Measurements from ENCODE around the gene FAM184B. TPM values are rescaled to one million over a fixed set of nuclear protein-coding genes. Genes with fewer than 3 reads are reported as not detected.

Gene FAM184B
- total RNA-seq, 2 donors from 2014 or later: not detected

DNA sequence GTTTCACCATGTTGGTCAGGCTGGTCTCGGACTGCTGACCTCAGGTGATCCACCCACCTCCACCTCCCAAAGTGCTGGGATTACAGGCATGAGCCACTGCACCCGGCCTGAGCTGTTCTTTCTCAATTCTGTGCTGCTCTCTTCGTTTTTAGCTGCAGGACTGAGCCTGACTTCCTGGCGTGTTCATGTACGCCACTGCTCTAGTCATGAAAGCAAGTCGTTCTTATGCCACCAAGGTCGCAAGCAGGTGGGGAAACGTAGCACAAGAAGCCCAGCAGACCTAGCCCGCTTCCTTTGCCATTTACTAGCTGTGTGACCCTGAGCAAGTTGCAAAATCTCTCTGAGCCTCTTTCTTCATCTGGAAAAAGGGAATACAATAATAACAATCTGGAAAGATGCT, 123.6 kb downstream of the FAM184B start:
- Mint-ChIP-seq H3K27ac (no peak overlapping the region), H3K4me3 (no peak overlapping the region), H3K27me3 (ENCODE audit: low read depth) (no peaks in the 10 kb centered on the region), H3K9me3 (no peaks in the 10 kb centered on the region), H3K4me1 (ENCODE audit: low read depth) (no peaks in the 10 kb centered on the region), H3K36me3 (ENCODE audit: insufficient read depth in 2 of 2) (no peaks in the 10 kb centered on the region)
- DNase-seq (no peak), ATAC-seq (replicated peaks in 1 of 2) (no peak)

DNA sequence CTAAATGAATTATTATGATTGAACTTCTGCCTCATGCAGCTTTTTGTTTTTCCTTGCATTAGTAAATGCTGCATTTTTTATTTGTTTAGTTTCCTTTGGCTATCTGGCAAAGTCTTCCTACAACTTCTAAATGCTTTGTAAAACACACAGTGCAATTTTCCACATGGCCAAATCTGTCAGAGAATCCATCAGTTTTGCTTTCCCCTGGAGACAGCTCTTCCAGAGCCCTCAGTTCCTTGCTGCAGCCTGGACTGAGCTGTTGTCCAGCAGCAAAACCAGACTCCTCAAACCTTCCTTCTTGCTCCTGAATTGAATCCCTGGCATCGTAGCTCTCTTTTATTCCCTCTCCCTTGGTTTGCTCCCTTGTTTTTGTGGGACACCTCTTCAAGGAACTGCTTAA, 124.3 kb downstream of the FAM184B start:
- DNase-seq: no peak
- H3K9me3 Mint-ChIP-seq: no peaks in the 10 kb centered on the region
- ATAC-seq (replicated peaks in 1 of 2): no peak
- no peak overlapping the region for H3K4me3 Mint-ChIP-seq
- no peak overlapping the region for H3K27ac Mint-ChIP-seq
- H3K27me3 Mint-ChIP-seq (ENCODE audit: low read depth): no peaks in the 10 kb centered on the region
- H3K4me1 Mint-ChIP-seq (ENCODE audit: low read depth): no peaks in the 10 kb centered on the region
- H3K36me3 Mint-ChIP-seq (ENCODE audit: insufficient read depth in 2 of 2): no peaks in the 10 kb centered on the region

DNA sequence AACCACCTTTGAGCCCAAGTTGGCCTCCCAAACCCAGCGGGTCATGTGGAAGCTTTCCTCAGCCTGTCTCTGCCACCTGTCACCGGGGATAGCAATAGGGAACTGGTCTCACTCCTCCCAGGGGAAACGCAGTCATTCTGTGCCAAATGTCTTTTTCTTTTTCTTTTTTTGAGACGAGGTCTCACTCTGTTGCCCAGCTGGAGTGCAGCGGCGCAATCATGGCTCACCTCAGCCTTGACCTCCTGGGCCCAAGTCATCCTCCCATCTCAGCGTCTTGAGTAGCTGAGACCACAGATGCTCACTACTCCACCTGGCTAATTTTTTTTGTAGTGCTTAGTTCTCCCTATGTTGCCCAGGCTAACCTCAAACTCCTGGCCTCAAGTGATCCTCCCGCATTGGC, 126.7 kb downstream of the FAM184B start:
- ATAC-seq (replicated peaks in 1 of 2) (no peak), DNase-seq (no peak)
- H3K36me3 Mint-ChIP-seq (ENCODE audit: insufficient read depth in 2 of 2): peaks cover 0 to 1% of the 10 kb centered on the region in 2 donors
- H3K4me3 Mint-ChIP-seq: no peak overlapping the region
- H3K27me3 Mint-ChIP-seq (ENCODE audit: low read depth): no peaks in the 10 kb centered on the region
- H3K27ac Mint-ChIP-seq: no peak overlapping the region
- H3K4me1 Mint-ChIP-seq (ENCODE audit: low read depth): peaks cover 16% of the 10 kb centered on the region
- no peaks in the 10 kb centered on the region for H3K9me3 Mint-ChIP-seq

DNA sequence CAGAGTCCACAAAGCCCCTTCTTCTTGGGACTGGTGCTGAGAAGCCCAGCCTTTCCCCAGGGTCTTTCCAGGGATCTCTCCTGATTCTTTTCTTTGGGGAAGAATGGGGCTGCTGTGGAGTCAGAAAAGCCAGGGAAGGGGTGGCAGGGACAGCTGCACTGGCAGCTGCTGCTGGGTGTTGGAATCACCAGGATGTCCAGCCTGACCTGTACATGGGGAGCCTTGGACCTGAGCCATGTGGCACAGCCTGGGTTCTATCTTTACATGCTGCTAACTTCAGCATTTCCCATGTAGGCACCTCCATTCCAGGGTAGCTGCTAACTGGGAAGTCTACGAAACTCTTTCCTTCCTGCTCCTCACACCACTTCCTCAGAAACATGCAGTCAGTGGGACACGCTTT, 131.0 kb downstream of the FAM184B start:
- H3K4me1 Mint-ChIP-seq (ENCODE audit: low read depth): peaks cover 16% of the 10 kb centered on the region
- ATAC-seq (replicated peaks in 1 of 2) (no peak), DNase-seq (no peak)
- no peaks in the 10 kb centered on the region for H3K27me3 Mint-ChIP-seq (ENCODE audit: low read depth)
- peaks cover 0 to 2% of the 10 kb centered on the region in 2 donors for H3K36me3 Mint-ChIP-seq (ENCODE audit: insufficient read depth in 2 of 2)
- no peak overlapping the region for H3K27ac Mint-ChIP-seq
- H3K4me3 Mint-ChIP-seq: no peak overlapping the region
- H3K9me3 Mint-ChIP-seq: no peaks in the 10 kb centered on the region

DNA sequence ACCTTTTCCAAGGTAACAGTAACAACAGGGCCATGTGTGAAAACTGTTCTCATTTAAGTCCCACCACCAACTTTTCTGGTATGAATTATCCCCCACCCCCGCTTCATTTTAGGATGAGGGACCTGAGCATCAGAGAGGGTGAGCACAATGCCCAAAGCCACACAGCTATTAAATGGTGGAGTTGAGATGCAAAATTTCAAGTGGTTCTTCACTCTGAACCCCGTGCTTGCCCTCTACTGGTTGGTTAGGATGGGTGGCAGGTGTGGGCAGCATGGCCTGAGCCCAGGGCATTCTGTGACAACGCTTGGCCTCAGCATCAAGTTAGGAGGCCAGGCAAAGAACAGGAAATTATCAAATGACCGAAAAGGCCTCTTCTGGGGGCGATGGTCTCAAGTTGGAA, 133.5 kb downstream of the FAM184B start:
- peaks cover 16% of the 10 kb centered on the region for H3K4me1 Mint-ChIP-seq (ENCODE audit: low read depth)
- no peak overlapping the region for H3K4me3 Mint-ChIP-seq
- DNase-seq: no peak
- H3K27me3 Mint-ChIP-seq (ENCODE audit: low read depth): no peaks in the 10 kb centered on the region
- no peak for ATAC-seq (replicated peaks in 1 of 2)
- H3K9me3 Mint-ChIP-seq: peaks cover 0 to 1% of the 10 kb centered on the region in 2 donors
- peaks cover 0 to 4% of the 10 kb centered on the region in 2 donors for H3K36me3 Mint-ChIP-seq (ENCODE audit: insufficient read depth in 2 of 2)
- H3K27ac Mint-ChIP-seq: no peak overlapping the region

DNA sequence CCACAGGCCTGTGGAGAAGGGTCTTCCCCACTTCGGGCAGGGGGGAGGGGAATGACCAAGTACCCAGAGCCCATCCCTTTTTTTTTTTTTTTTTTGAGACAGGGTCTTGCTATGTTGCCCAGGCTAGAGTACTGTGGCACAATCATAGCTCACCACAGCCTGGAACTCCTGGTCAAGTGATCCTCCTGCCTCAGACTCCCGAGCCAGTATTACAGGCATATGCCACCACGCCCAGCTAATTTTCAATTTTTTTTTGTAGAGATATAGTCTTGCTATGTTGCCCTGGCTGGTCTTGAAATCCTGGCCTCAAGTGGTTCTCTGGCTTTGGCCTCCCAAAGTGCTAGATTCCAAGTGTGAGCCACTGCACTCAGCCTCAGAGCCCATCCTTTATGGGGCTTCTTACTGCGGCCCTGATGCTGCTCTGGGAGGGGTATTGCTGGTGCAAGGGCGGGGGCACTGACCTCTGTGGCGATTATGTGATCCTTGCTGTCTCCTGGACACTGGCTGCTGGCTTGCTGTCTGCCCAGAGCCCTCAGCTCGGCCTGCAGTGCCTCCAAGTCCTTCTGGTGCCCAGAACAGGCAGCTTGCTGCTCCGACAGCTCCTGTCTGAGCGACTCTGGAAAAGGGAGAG, 134.1 kb downstream of the FAM184B start:
- ATAC-seq (replicated peaks in 1 of 2) (no peak), DNase-seq (no peak)
- peaks cover 0 to 1% of the 10 kb centered on the region in 2 donors for H3K9me3 Mint-ChIP-seq
- H3K4me1 Mint-ChIP-seq (ENCODE audit: low read depth): peaks cover 16% of the 10 kb centered on the region
- H3K27me3 Mint-ChIP-seq (ENCODE audit: low read depth): no peaks in the 10 kb centered on the region
- peaks cover 2 to 6% of the 10 kb centered on the region in 2 donors for H3K36me3 Mint-ChIP-seq (ENCODE audit: insufficient read depth in 2 of 2)
- no peak overlapping the region for H3K4me3 Mint-ChIP-seq
- H3K27ac Mint-ChIP-seq: no peak overlapping the region

DNA sequence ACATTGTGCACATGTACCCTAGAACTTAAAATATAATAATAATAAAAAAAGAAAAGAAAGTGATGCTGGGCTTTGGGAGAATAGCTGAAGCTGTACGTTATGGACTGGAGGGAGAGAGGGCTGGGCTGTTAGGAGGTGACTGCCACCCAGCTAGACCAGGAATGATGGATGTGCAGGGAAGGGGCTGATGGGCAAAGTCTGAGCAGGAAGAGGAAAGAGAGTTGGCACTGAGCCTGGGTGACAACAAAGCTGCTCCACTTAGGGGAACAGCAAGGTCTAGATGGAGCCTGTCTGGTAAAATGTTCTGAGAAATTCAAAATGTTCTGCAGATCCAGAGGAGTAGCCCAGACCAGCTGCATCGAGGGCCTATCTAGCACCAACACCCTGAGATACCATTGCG, 134.7 kb downstream of the FAM184B start:
- H3K9me3 Mint-ChIP-seq: peaks cover 0 to 1% of the 10 kb centered on the region in 2 donors
- DNase-seq: no peak
- H3K27me3 Mint-ChIP-seq (ENCODE audit: low read depth): no peaks in the 10 kb centered on the region
- no peak for ATAC-seq (replicated peaks in 1 of 2)
- peaks cover 14% of the 10 kb centered on the region for H3K4me1 Mint-ChIP-seq (ENCODE audit: low read depth)
- no peak overlapping the region for H3K4me3 Mint-ChIP-seq
- H3K36me3 Mint-ChIP-seq (ENCODE audit: insufficient read depth in 2 of 2): peaks cover 2 to 6% of the 10 kb centered on the region in 2 donors
- no peak overlapping the region for H3K27ac Mint-ChIP-seq

DNA sequence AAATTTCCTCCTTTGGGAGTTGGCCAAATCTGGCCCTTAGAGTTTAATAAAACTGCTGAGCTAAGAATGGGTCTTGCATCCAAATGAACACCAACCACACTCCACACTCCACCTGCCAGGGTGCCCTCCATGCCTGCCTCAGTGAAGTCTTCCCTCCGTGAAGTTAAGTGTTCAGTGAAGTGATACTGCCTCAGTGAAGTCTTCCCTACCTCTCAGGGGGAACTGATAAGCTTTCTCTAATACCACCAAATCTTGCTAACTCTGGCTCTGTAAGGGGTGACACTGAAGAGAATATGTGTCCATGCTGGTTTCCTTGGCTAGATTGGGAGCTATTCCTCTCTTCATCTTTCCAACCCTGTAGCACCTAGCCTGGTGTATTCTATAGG, 139.0 kb downstream of the FAM184B start:
- Mint-ChIP-seq H3K27me3 (ENCODE audit: low read depth) (no peaks in the 10 kb centered on the region), H3K9me3 (peaks cover 0 to 1% of the 10 kb centered on the region in 2 donors), H3K36me3 (ENCODE audit: insufficient read depth in 2 of 2) (peaks cover 2 to 5% of the 10 kb centered on the region in 2 donors), H3K4me3 (no peak overlapping the region), H3K4me1 (ENCODE audit: low read depth) (no peaks in the 10 kb centered on the region), H3K27ac (no peak overlapping the region)
- no peak for ATAC-seq (replicated peaks in 1 of 2)
- DNase-seq: no peak

DNA sequence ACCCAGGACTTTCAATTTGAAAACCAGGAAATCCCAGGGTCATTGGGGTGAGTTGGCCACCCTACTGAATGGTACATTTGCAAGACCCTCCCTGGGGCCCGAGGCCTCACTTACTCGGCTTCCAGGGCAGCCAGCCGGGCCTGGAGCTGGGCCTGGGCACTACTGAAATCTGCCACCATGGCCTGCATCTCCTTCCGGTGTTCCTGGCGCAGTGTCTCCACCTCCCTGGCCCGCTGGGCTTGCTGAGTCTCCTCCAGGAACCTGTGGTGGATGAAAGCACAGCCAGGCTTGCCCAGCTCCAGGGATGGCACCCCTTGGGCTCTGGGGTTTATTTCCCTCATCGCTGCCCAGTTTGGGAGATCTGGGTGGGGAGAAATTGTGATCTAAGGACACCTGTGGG, 142.3 kb downstream of the FAM184B start:
- DNase-seq (no peak), ATAC-seq (replicated peaks in 1 of 2) (no peak)
- Mint-ChIP-seq H3K9me3 (no peaks in the 10 kb centered on the region), H3K27ac (no peak overlapping the region), H3K27me3 (ENCODE audit: low read depth) (no peaks in the 10 kb centered on the region), H3K4me1 (ENCODE audit: low read depth) (no peaks in the 10 kb centered on the region), H3K36me3 (ENCODE audit: insufficient read depth in 2 of 2) (peaks cover 2% of the 10 kb centered on the region in 2 donors), H3K4me3 (no peak overlapping the region)

DNA sequence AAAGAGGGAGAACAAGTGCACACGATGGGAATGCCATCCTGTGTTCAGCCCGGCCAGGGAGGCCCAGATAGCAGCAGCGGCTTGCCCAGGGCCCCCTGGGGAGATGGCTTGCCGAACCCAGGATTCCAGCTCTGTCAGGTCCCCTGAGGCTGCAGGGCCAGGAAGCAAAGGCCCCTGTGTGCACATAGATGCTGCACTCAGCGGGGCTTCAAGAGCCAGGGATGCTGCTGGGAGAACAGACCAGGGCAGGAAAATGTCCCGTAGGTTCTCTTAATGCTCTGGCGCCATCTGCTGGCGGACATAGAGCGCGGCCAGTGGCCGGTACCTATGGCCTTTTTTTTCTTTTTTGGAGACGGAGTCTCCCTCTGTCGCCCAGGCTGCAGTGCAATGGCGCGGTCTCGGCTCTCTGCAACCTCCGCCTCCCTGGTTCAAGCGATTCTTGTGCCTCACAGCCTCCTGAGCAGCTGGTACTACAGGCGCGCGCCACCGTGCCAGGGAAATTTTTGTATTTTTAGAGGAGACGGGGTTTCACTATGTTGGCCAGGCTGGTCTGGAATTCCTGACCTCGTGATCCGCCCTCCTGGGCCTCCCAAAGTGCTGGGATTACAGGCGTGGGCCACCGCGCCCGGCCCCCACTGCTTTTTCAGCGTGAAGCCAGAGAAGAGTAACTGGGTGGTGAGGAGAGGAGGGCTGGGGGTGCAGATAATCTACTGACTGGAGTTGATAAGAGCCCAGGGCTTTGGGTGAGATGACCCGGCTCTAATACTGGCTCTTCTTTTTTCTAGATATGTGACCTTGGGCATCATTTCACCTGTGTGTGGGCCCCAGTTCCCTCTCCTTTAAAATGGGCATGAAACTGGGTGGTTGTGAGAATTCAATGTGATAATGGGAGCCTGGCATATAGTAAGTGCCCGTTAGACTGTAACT, 144.5 kb downstream of the FAM184B start:
- Mint-ChIP-seq H3K4me1 (ENCODE audit: low read depth) (no peaks in the 10 kb centered on the region), H3K27me3 (ENCODE audit: low read depth) (no peaks in the 10 kb centered on the region), H3K4me3 (no peak overlapping the region), H3K36me3 (ENCODE audit: insufficient read depth in 2 of 2) (peaks cover 2 to 3% of the 10 kb centered on the region in 2 donors), H3K9me3 (no peaks in the 10 kb centered on the region), H3K27ac (no peak overlapping the region)
- ATAC-seq (replicated peaks in 1 of 2): peak; percentile 83 to 85
- DNase-seq: peak; percentile 71 to 75

DNA sequence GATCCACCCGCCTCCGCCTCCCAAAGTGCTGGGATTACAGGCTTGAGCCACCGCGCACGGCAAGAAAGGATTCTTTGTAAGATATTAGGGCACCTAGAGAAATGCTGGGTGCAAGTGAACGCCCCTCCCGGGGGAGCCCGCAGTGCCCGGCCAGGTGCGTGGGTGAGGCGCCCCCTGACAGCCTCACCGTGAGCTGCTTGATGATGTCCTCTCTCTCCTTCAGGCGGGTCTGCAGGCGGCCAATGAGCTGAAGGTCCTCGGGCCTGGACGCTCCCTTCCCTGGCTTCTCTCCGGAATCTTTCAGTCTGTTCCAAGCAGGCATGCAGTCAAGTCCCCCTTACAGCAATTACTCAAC, 145.1 kb downstream of the FAM184B start:
- no peak overlapping the region for H3K27ac Mint-ChIP-seq
- H3K4me1 Mint-ChIP-seq (ENCODE audit: low read depth): no peaks in the 10 kb centered on the region
- H3K27me3 Mint-ChIP-seq (ENCODE audit: low read depth): no peaks in the 10 kb centered on the region
- peaks cover 2 to 6% of the 10 kb centered on the region in 2 donors for H3K36me3 Mint-ChIP-seq (ENCODE audit: insufficient read depth in 2 of 2)
- ATAC-seq (replicated peaks in 1 of 2) (peak in 1 of 2 donors; percentile 11), DNase-seq (no peak)
- H3K9me3 Mint-ChIP-seq: no peaks in the 10 kb centered on the region
- no peak overlapping the region for H3K4me3 Mint-ChIP-seq

DNA sequence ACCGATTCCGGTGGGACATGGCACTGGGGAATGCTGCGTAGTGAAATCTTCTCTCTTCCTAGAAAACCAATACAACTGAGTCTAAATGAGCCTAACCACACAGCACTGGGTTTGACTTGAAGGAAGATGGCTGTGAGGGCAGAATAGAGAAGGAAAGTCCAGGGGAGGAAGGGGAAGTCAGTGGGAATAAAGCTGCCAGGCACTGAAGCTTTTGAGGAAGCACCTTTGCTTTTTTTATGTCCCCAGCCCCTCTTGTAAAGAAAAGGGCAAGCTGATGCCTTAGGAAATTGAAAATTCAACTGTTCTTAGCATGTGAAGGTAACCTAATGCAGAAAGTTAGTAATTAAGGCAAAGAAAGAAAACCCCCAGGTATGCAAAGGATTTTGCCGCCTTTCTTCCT, 146.4 kb downstream of the FAM184B start:
- Mint-ChIP-seq H3K36me3 (ENCODE audit: insufficient read depth in 2 of 2) (peaks cover 2 to 7% of the 10 kb centered on the region in 2 donors), H3K4me1 (ENCODE audit: low read depth) (no peaks in the 10 kb centered on the region), H3K4me3 (no peak overlapping the region), H3K27me3 (ENCODE audit: low read depth) (no peaks in the 10 kb centered on the region), H3K27ac (no peak overlapping the region), H3K9me3 (no peaks in the 10 kb centered on the region)
- ATAC-seq (replicated peaks in 1 of 2) (no peak), DNase-seq (no peak)

DNA sequence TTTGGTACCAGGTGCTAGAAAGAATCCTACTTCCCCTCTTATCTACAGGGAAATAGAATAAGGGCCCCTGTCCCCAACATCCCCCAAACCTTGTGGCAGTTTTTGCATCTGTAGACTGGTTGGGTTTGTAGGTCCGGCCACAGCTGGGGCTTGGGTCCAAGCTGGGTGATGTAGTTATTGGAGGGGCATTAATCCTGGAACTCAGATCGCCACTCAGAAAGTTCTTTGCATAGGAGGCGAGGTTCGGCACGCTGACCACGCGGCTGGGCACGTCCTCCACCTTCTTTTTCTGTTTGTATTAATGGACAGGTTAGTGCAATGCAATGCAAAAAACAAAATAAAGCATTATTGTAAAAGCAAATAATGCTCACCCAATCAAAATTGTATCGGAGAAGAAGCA, 147.8 kb downstream of the FAM184B start:
- Mint-ChIP-seq H3K27ac (no peak overlapping the region), H3K36me3 (ENCODE audit: insufficient read depth in 2 of 2) (peaks cover 2 to 10% of the 10 kb centered on the region in 2 donors), H3K9me3 (no peaks in the 10 kb centered on the region)

More for the DNA sequence above, 147.8 kb downstream of the FAM184B start:
- no peak overlapping the region for H3K4me3 Mint-ChIP-seq
- ATAC-seq (replicated peaks in 1 of 2) (no peak), DNase-seq (no peak)
- H3K4me1 Mint-ChIP-seq (ENCODE audit: low read depth): peaks cover 3% of the 10 kb centered on the region
- H3K27me3 Mint-ChIP-seq (ENCODE audit: low read depth): no peaks in the 10 kb centered on the region
